Tibial artery (tissue), 4 donors: ENCODE results near the gene KLHL7.

Experiments
- DNase-seq, 2 donors: peaks; one replicate each; pipeline ENCODE4 v3.0.0-alpha.2; 2019
- H3K27ac ChIP-seq, 2 donors: fragments of 200-600 bp; sonication (generic) in 1 of 2; 1 replicate in 1 of 2; 2 replicates in 1 of 2; pipeline ENCODE4 v1.5.1; 2018 to 2019; ENCODE audit warnings: mild to moderate bottlenecking in 1 of 2
- H3K27me3 ChIP-seq, 2 donors: fragments of 200-600 bp; sonication (generic) in 1 of 2; one replicate each; pipeline versions ENCODE4 v1.5.1 to v1.6.0; 2016 to 2019
- H3K36me3 ChIP-seq, 3 donors: fragments of 200-600 bp; sonication (generic) in 2 of 3; one replicate each; pipeline ENCODE4 v1.5.1; 2016 to 2019; ENCODE audit warnings: mild to moderate bottlenecking in 2 of 3
- H3K4me1 ChIP-seq, 4 donors: fragments of 200-600 bp; sonication (generic) in 2 of 4; 1 replicate in 3 of 4; 2 replicates in 1 of 4; pipeline ENCODE4 v1.5.1; 2016 to 2019
- H3K4me3 ChIP-seq, 2 donors: fragments of 200-600 bp; sonication (generic) in 1 of 2; 1 replicate in 1 of 2; 2 replicates in 1 of 2; pipeline ENCODE4 v1.5.1; 2018 to 2019; ENCODE audit warnings: mild to moderate bottlenecking in 2 of 2
- H3K9me3 ChIP-seq, 3 donors: fragments of 200-600 bp; sonication (generic) in 1 of 3; one replicate each; pipeline ENCODE4 v1.5.1; 2016 to 2019
- CTCF ChIP-seq, 2 experiments: fragments of 200-600 bp in 1 of 2; fragments of 450-650 bp in 1 of 2; IDR thresholded peaks; one replicate each; pipeline ENCODE4 v1.5.1; 2017 to 2019; ENCODE audit warnings: antibody characterized with exemption in 2 of 2, mild to moderate bottlenecking in 1 of 2, moderate library complexity in 1 of 2
- intact Hi-C: fragments of 100-400 bp; cut with DNase I; formaldehyde crosslinking; loops from one replicate; pipeline ENCODE4 v1.15.0; 2023; ENCODE audit warnings: low total_unique reads

KLHL7 gene

GRCh38 chr7:23164846-23165245, 59.3 kb downstream of the KLHL7 start:
- Histone ChIP-seq H3K4me1 (no peaks in the 10 kb centered on the region), H3K9me3 (no peaks in the 10 kb centered on the region), H3K27me3 (no peaks in the 10 kb centered on the region), H3K27ac (no peak overlapping the region), H3K36me3 (peaks cover 0 to 28% (median 8%) of the 10 kb centered on the region in 3 donors), H3K4me3 (no peak overlapping the region)
- no peak for DNase-seq
- intact Hi-C loops: no loop called here
- no peak for TF ChIP-seq CTCF (IDR thresholded peaks at IDR 0.05)

- TF ChIP-seq CTCF (IDR thresholded peaks at IDR 0.05): no peak
- no peaks in the 10 kb centered on the region for H3K9me3 ChIP-seq
- intact Hi-C loops: no loop called here
These were observed 59.7 kb downstream of the KLHL7 start for GRCh38 chr7:23165316-23165715.

GRCh38 chr7:23167691-23168090, 62.1 kb downstream of the KLHL7 start:
- intact Hi-C loops: no loop called here
- Histone ChIP-seq H3K4me3 (no peak overlapping the region), H3K4me1 (no peaks in the 10 kb centered on the region), H3K27ac (no peak overlapping the region), H3K27me3 (no peaks in the 10 kb centered on the region), H3K36me3 (peaks cover 0 to 38% (median 8%) of the 10 kb centered on the region in 3 donors), H3K9me3 (no peaks in the 10 kb centered on the region)
- DNase-seq: no peak
- TF ChIP-seq CTCF (IDR thresholded peaks at IDR 0.05): no peak

More at GRCh38 chr7:23165316-23165715, 59.7 kb downstream of the KLHL7 start:
- Histone ChIP-seq H3K27ac (no peak overlapping the region), H3K4me3 (no peak overlapping the region), H3K27me3 (no peaks in the 10 kb centered on the region), H3K36me3 (peaks cover 0 to 32% (median 8%) of the 10 kb centered on the region in 3 donors), H3K4me1 (no peaks in the 10 kb centered on the region)
- no peak for DNase-seq

- H3K4me1 ChIP-seq: no peaks in the 10 kb centered on the region
- no peak for DNase-seq
- H3K27ac ChIP-seq: no peak overlapping the region
- no peak for TF ChIP-seq CTCF (IDR thresholded peaks at IDR 0.05)
- H3K4me3 ChIP-seq: no peak overlapping the region
- H3K9me3 ChIP-seq: no peaks in the 10 kb centered on the region
- intact Hi-C loops: no loop called here
- peaks cover 0 to 38% (median 8%) of the 10 kb centered on the region in 3 donors for H3K36me3 ChIP-seq
- no peaks in the 10 kb centered on the region for H3K27me3 ChIP-seq
These were observed 62.7 kb downstream of the KLHL7 start for GRCh38 chr7:23168111-23168885.

GRCh38 chr7:23175938-23176337, 70.4 kb downstream of the KLHL7 start:
- Histone ChIP-seq H3K4me3 (no peak overlapping the region), H3K9me3 (no peaks in the 10 kb centered on the region), H3K27me3 (no peaks in the 10 kb centered on the region), H3K4me1 (peaks cover 0 to 1% (median 0%) of the 10 kb centered on the region in 4 donors), H3K27ac (no peak overlapping the region), H3K36me3 (peaks cover 0 to 25% (median 4%) of the 10 kb centered on the region in 3 donors)
- intact Hi-C loops: no loop called here
- no peak for TF ChIP-seq CTCF (IDR thresholded peaks at IDR 0.05)
- no peak for DNase-seq
